IMR-90 (cell line): Measurements from ENCODE around the gene ARFIP1. TPM values are rescaled to one million over a fixed set of nuclear protein-coding genes. Genes with fewer than 3 reads are reported as not detected.

Source experiments
- ATAC-seq: fragments of 200-7000 bp; cut with Tn5 transposase; 2 replicates; pipeline ENCODE4 v1.9.1; 2020; ENCODE audit warnings: low read depth, mild to moderate bottlenecking, moderate library complexity
- BruUV-seq: library from RNA; stranded (reverse); fragments of 400-500 nt; replicated peaks from 2 replicates; lab custom pipeline; 2021; lab: Mats Ljungman, UMichigan
- CTCF ChIA-PET: fragments of 300-600 bp; formaldehyde crosslinking; extraction: SDS; loops from one replicate; lab custom pipeline; 2021; ENCODE audit warnings: antibody characterized with exemption; lab: Yijun Ruan, JAX
- POLR2A ChIA-PET: fragments of 300-600 bp; sonication (Branson Sonifier 250); formaldehyde crosslinking; loops from one replicate; lab custom pipeline; 2022; ENCODE audit warnings: antibody characterized with exemption; ENCODE audit not compliant: unreplicated experiment; lab: Charles Lee
- DNase-seq: peaks from one replicate; pipeline ENCODE4 v3.0.0; 2013
- H2AFZ ChIP-seq: replicated peaks from 2 replicates; pipeline ENCODE3; 2013; ENCODE audit warnings: low read length, mild to moderate bottlenecking; ENCODE audit not compliant: poor library complexity
- H2AK5ac ChIP-seq: 2 replicates; pipeline ENCODE4 v1.6.1; 2013; ENCODE audit warnings: low read depth, low read length, inconsistent platforms
- H2AK9ac ChIP-seq: replicated peaks from 2 replicates; pipeline ENCODE3; 2013; ENCODE audit warnings: mild to moderate bottlenecking, low read depth, low read length, moderate library complexity; ENCODE audit not compliant: poor library complexity
- H2BK120ac ChIP-seq: 2 replicates; pipeline ENCODE4 v1.6.1; 2013; ENCODE audit warnings: low read depth, low read length, inconsistent platforms
- H2BK15ac ChIP-seq: 3 replicates; pipeline ENCODE4 v1.6.1; 2013; ENCODE audit warnings: low read depth, low read length, inconsistent platforms
- H2BK20ac ChIP-seq: 2 replicates; pipeline ENCODE4 v1.6.1; 2013; ENCODE audit warnings: low read depth, mild to moderate bottlenecking, inconsistent platforms, low read length, moderate library complexity
- H2BK5ac ChIP-seq: 2 replicates; pipeline ENCODE4 v1.6.1; 2013; ENCODE audit warnings: mild to moderate bottlenecking, low read depth, low read length, inconsistent platforms; ENCODE audit not compliant: poor library complexity, severe bottlenecking
- H3K14ac ChIP-seq: replicated peaks from 2 replicates; pipeline ENCODE4 v1.6.1; 2013; ENCODE audit warnings: low read depth, low read length, inconsistent platforms
- H3K18ac ChIP-seq: 2 replicates; pipeline ENCODE4 v1.6.1; 2013; ENCODE audit warnings: low read depth, low read length, control low read depth
- H3K23ac ChIP-seq: 2 replicates; pipeline ENCODE4 v1.6.1; 2013; ENCODE audit warnings: low read depth, low read length, inconsistent platforms
- H3K27ac ChIP-seq: 2 replicates; pipeline ENCODE4 v1.5.1; 2013; ENCODE audit warnings: mild to moderate bottlenecking, control low read depth, low read length; ENCODE audit not compliant: insufficient read depth
- H3K27me3 ChIP-seq: 2 replicates; pipeline ENCODE4 v1.6.1; 2013; ENCODE audit warnings: low read length; ENCODE audit not compliant: control insufficient read depth, insufficient read depth
- H3K36me3 ChIP-seq: 2 replicates; pipeline ENCODE4 v1.6.1; 2013; ENCODE audit warnings: low read length, mixed read lengths; ENCODE audit not compliant: control insufficient read depth, insufficient read depth
- H3K4ac ChIP-seq: 2 replicates; pipeline ENCODE4 v1.6.1; 2013; ENCODE audit warnings: low read depth, low read length, inconsistent platforms
- H3K4me1 ChIP-seq: 2 replicates; pipeline ENCODE4 v1.6.1; 2013; ENCODE audit warnings: low read length, mixed read lengths; ENCODE audit not compliant: control insufficient read depth, insufficient read depth
- H3K4me2 ChIP-seq: 2 replicates; pipeline ENCODE4 v1.6.1; 2013; ENCODE audit warnings: low read depth, mild to moderate bottlenecking, control low read depth, low read length, moderate library complexity
- H3K4me3 ChIP-seq: 2 replicates; pipeline ENCODE4 v1.5.1; 2013; ENCODE audit warnings: low read depth, mild to moderate bottlenecking, control low read depth, low read length, moderate library complexity; ENCODE audit not compliant: insufficient read depth
- H3K56ac ChIP-seq: 2 replicates; pipeline ENCODE4 v1.6.1; 2013; ENCODE audit warnings: low read length, inconsistent platforms; ENCODE audit not compliant: insufficient read depth; ENCODE audit errors: extremely low read depth
- H3K79me1 ChIP-seq, 2 experiments: 2 replicates each; pipeline ENCODE4 v1.6.1; 2013; ENCODE audit warnings: low read length in 2 of 2, inconsistent platforms in 1 of 2, low read depth in 1 of 2
- H3K9ac ChIP-seq: 2 replicates; pipeline ENCODE4 v1.6.1; 2013; ENCODE audit warnings: low read depth, low read length, control low read depth
- H3K9me1 ChIP-seq: 2 replicates; pipeline ENCODE4 v1.6.1; 2013; ENCODE audit warnings: low read length, inconsistent platforms; ENCODE audit not compliant: insufficient read depth
- H3K9me3 ChIP-seq: 2 replicates; pipeline ENCODE4 v1.6.1; 2013; ENCODE audit warnings: low read length; ENCODE audit not compliant: control insufficient read depth, insufficient read depth
- H4K20me1 ChIP-seq: 2 replicates; pipeline ENCODE4 v1.6.1; 2013; ENCODE audit warnings: low read length, inconsistent platforms; ENCODE audit not compliant: insufficient read depth
- H4K5ac ChIP-seq: 2 replicates; pipeline ENCODE4 v1.6.1; 2013; ENCODE audit warnings: mild to moderate bottlenecking, low read depth, low read length, control low read depth
- H4K8ac ChIP-seq, 2 experiments: 2 replicates each; pipeline ENCODE4 v1.6.1; 2013; ENCODE audit warnings: low read depth in 2 of 2, low read length in 2 of 2, control low read depth in 1 of 2, inconsistent platforms in 1 of 2
- H4K91ac ChIP-seq: 2 replicates; pipeline ENCODE4 v1.6.1; 2013; ENCODE audit warnings: low read depth, low read length, inconsistent platforms; ENCODE audit not compliant: insufficient read depth
- CEBPB ChIP-seq: IDR thresholded peaks from 2 replicates; pipeline ENCODE4 v1.6.1; 2012; ENCODE audit warnings: low read depth, low read length, improper control_type of control experiment
- CHD1 ChIP-seq: IDR thresholded peaks from 2 replicates; pipeline ENCODE4 v1.6.1; 2012; ENCODE audit warnings: low read depth, low read length, improper control_type of control experiment
- CTCF ChIP-seq: conservative IDR thresholded peaks from 2 replicates; pipeline ENCODE4 v1.5.1; 2012; ENCODE audit warnings: mild to moderate bottlenecking, low read depth, low read length, improper control_type of control experiment
- ELK1 ChIP-seq: fragments of 150-350 bp; IDR thresholded peaks from 2 replicates; pipeline ENCODE4 v1.6.1; 2016; ENCODE audit warnings: low read depth, mild to moderate bottlenecking, low read length, moderate library complexity, borderline replicate concordance
- MAFK ChIP-seq: IDR thresholded peaks from 2 replicates; pipeline ENCODE4 v1.6.1; 2012; ENCODE audit warnings: low read depth, low read length, improper control_type of control experiment
- MAZ ChIP-seq: IDR thresholded peaks from 2 replicates; pipeline ENCODE4 v1.6.1; 2012; ENCODE audit warnings: low read depth, mild to moderate bottlenecking, low read length, improper control_type of control experiment, moderate library complexity, borderline replicate concordance
- MXI1 ChIP-seq: IDR thresholded peaks from 2 replicates; pipeline ENCODE4 v1.6.1; 2012; ENCODE audit warnings: low read depth, mild to moderate bottlenecking, low read length, moderate library complexity, borderline replicate concordance
- RAD21 ChIP-seq: IDR thresholded peaks from 2 replicates; pipeline ENCODE4 v1.6.1; 2012; ENCODE audit warnings: low read length, improper control_type of control experiment
- RFX5 ChIP-seq: IDR thresholded peaks from 2 replicates; pipeline ENCODE4 v1.8.0; 2012; ENCODE audit warnings: low read depth, mild to moderate bottlenecking, low read length, moderate library complexity
- USF2 ChIP-seq: fragments of 150-350 bp; IDR thresholded peaks from 2 replicates; pipeline ENCODE4 v1.6.1; 2017; ENCODE audit warnings: mild to moderate bottlenecking, antibody characterized with exemption, low read length, low read depth
- WGBS, 2 experiments: methylation state at CpG; one replicate each; pipeline versions ENCODE4 v1.1.5 to v1.1.7; 2013; ENCODE audit warnings: missing lambda C conversion rate in 2 of 2; ENCODE audit not compliant: insufficient read length in 1 of 2; ENCODE audit errors: extremely low coverage in 2 of 2; 5-methylcytosine and 5-hydroxymethylcytosine counted together
- dilution Hi-C: fragments of 300-500 bp; cut with HindIII; formaldehyde crosslinking; loops from one replicate; pipeline ENCODE4 v1.14.3; 2018; ENCODE audit warnings: low sequenced_read_pairs; ENCODE audit not compliant: unreplicated experiment
- in situ Hi-C: fragments of 300-500 bp; cut with MboI; formaldehyde crosslinking; loops from 3 replicates; pipeline ENCODE4 v1.14.3; 2019; ENCODE audit warnings: low sequenced_read_pairs, inconsistent platforms, mixed read lengths
- intact Hi-C: fragments of 100-400 bp; cut with micrococcal nuclease; formaldehyde crosslinking; loops from 2 replicates; pipeline ENCODE4 v1.10.0; 2022
- polyA plus RNA-seq, 3 experiments: library from polyadenylated mRNA; depleted of rRNA; stranded (reverse); fragments of >200 nt; gene quantifications; 2 replicates each; pipeline ENCODE4 v1.2.3, GENCODE V29; 2012; ENCODE audit warnings: low replicate concordance in 1 of 3
- total RNA-seq: library from RNA; depleted of rRNA; stranded (reverse); fragments of >200 nt; gene quantifications from 2 replicates; pipeline ENCODE4 v1.2.3, GENCODE V29; 2012

The ARFIP1 gene
- total and polyA plus RNA-seq, 2 of the 4 experiments (the other 2 are of a cell fraction) = 12.7 to 30.5 TPM

GRCh38 chr4:152858934-152859333 is 79.2 kb downstream of the ARFIP1 start:
- WGBS, 2 experiments = no CpG with 5 or more reads among the region's 6 CpGs
- H3K9ac ChIP-seq = no peak overlapping the region
- no peak overlapping the region for H3K4me2 ChIP-seq
- no peak overlapping the region for H2AFZ ChIP-seq
- in situ Hi-C loops (no loop called here), dilution Hi-C loops (no loop called here), intact Hi-C loops (no loop called here)
- ChIA-PET POLR2A (no interaction called here), CTCF (no interaction called here)
- no peak overlapping the region for H2BK15ac ChIP-seq
- no peak overlapping the region for H4K5ac ChIP-seq
- H2BK20ac ChIP-seq = no peak overlapping the region
- no peak for TF ChIP-seq CHD1
- TF ChIP-seq CEBPB = no peak
- TF ChIP-seq RAD21 = no peak
- TF ChIP-seq RFX5 = no peak
- TF ChIP-seq ELK1 = no peak
- no peak for TF ChIP-seq MAZ
- TF ChIP-seq MXI1 = no peak
- no peak for TF ChIP-seq MAFK
- no peak for TF ChIP-seq CTCF
- no peak for TF ChIP-seq USF2
- H2AK5ac ChIP-seq = no peak overlapping the region
- no peak overlapping the region for H3K4me3 ChIP-seq
- no peaks in the 10 kb centered on the region for H3K27me3 ChIP-seq
- no peak overlapping the region for H2AK9ac ChIP-seq
- H4K8ac ChIP-seq = no peak overlapping the region
- H3K4me1 ChIP-seq = peaks cover 3% of the 10 kb centered on the region
- no peak overlapping the region for H2BK120ac ChIP-seq
- no TSS peak for BruUV-seq
- ATAC-seq = no peak
- no peak overlapping the region for H2BK5ac ChIP-seq
- H3K36me3 ChIP-seq = no peaks in the 10 kb centered on the region
- no peak for DNase-seq
- no peak overlapping the region for H4K91ac ChIP-seq
- no peak overlapping the region for H3K14ac ChIP-seq
- H3K9me1 ChIP-seq = peaks cover 4% of the 10 kb centered on the region
- H3K18ac ChIP-seq = no peak overlapping the region
- peaks cover 19 to 20% of the 10 kb centered on the region in 2 experiments for H3K79me1 ChIP-seq
- no peak overlapping the region for H3K4ac ChIP-seq
- H3K56ac ChIP-seq = no peak overlapping the region
- peaks cover 1% of the 10 kb centered on the region for H3K9me3 ChIP-seq
- no peak overlapping the region for H3K23ac ChIP-seq
- H4K20me1 ChIP-seq = peaks cover 5% of the 10 kb centered on the region; the same call in 1 of the 2 replicates
- H3K27ac ChIP-seq = no peak overlapping the region
